Measurements from ENCODE around the gene LILRB5. TPM values are rescaled to one million over a fixed set of nuclear protein-coding genes. Genes with fewer than 3 reads are reported as not detected.

LILRB5 gene
- total RNA-seq (2021; ENCODE audit: unreplicated experiment) (not detected), Bru-seq, nascent RNA (not detected), BruChase-seq, experiment 1, labeled RNA remaining after a 6-hour chase (not detected), BruChase-seq, experiment 2, labeled RNA remaining after a 2-hour chase (not detected)
- polyA plus RNA-seq (2012): 0.05 TPM in 1 of 2 replicates, not detected in the other
- long read RNA-seq: 0 reads

DNA sequence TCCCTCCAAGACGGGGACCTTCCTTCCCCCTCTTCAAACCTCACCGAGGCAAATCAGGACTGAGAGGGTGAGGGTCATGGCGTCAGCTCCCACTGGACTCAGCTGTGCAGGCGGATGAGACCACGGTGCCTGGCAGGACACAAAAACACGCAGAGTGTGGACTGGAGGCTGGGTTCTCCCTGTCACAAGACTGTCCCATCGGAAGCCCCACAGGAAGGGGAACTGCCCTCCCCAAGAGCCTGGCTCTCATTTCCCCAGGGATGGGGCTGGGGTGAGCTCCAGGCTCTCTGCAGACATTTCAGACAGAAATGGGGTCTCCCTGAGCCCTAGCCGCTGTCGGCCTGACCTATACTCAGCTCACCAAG lies at the start of gene LILRB5:
Gene LILRB5 (minus strand): TSS at position 158 of the 365 bp plus-strand sequence. CDS start 80 bp downstream, at position 78.
- no peak within 1 kb of the TSS for H3K9ac ChIP-seq (ENCODE audit: low read length)
- intact Hi-C loops (cut with micrococcal nuclease): no loop called here
- H3K4me2 ChIP-seq (ENCODE audit: low read length): no peak within 1 kb of the TSS
- H3K4me3 ChIP-seq (replicated peaks in 1 of 2; ENCODE audit: low read depth in 1 of 2, low read length in 2 of 2): no peak within 1 kb of the TSS
- ATAC-seq (no peak), DNase-seq (ENCODE audit: low read depth, low spot score) (no peak)
- ChIA-PET RAD21 (ENCODE audit: low non-redundant PET in 1 of 2, low total read pairs in 2 of 2, uncharacterized antibody in 2 of 2, unreplicated experiment in 2 of 2) (no interaction called here), CTCF (interaction anchor here (2.7 kb wide), 1 partner anchor 9 kb away, joined by 15 read pairs; no protein-coding TSS in a partner anchor), POLR2A (no interaction called here)
- H3K27ac ChIP-seq (ENCODE audit: low read depth, low read length): no peak within 1 kb of the TSS
- no TSS peak for BruUV-seq (replicated peaks)
- H3K79me2 ChIP-seq (ENCODE audit: insufficient read depth, low read length): no peaks in the 10 kb centered on the region
- no peaks in the 10 kb centered on the region for H3K9me2 ChIP-seq (ENCODE audit: insufficient read depth)
- peaks cover 7% of the 10 kb centered on the region; the same call in 1 of the 2 replicates for H3K27me3 ChIP-seq (ENCODE audit: insufficient read depth, low read length)
- H3K4me1 ChIP-seq (ENCODE audit: control insufficient read depth in 1 of 2, insufficient read depth in 2 of 2, low read length in 2 of 2): no peaks in the 10 kb centered on the region
- no peaks in the 10 kb centered on the region for H3K36me3 ChIP-seq (ENCODE audit: control insufficient read depth in 1 of 2, insufficient read depth in 2 of 2, low read length in 2 of 2)
- H2AFZ ChIP-seq (ENCODE audit: low read depth, low read length, poor library complexity, severe bottlenecking): no peak within 1 kb of the TSS
- H3K9me3 ChIP-seq (ENCODE audit: control insufficient read depth in 1 of 2, insufficient read depth in 1 of 2, low read depth in 1 of 2, low read length in 2 of 2): no peaks in the 10 kb centered on the region
- H4K20me1 ChIP-seq (ENCODE audit: insufficient read depth): no peaks in the 10 kb centered on the region
- TF ChIP-seq, protein P1, sequence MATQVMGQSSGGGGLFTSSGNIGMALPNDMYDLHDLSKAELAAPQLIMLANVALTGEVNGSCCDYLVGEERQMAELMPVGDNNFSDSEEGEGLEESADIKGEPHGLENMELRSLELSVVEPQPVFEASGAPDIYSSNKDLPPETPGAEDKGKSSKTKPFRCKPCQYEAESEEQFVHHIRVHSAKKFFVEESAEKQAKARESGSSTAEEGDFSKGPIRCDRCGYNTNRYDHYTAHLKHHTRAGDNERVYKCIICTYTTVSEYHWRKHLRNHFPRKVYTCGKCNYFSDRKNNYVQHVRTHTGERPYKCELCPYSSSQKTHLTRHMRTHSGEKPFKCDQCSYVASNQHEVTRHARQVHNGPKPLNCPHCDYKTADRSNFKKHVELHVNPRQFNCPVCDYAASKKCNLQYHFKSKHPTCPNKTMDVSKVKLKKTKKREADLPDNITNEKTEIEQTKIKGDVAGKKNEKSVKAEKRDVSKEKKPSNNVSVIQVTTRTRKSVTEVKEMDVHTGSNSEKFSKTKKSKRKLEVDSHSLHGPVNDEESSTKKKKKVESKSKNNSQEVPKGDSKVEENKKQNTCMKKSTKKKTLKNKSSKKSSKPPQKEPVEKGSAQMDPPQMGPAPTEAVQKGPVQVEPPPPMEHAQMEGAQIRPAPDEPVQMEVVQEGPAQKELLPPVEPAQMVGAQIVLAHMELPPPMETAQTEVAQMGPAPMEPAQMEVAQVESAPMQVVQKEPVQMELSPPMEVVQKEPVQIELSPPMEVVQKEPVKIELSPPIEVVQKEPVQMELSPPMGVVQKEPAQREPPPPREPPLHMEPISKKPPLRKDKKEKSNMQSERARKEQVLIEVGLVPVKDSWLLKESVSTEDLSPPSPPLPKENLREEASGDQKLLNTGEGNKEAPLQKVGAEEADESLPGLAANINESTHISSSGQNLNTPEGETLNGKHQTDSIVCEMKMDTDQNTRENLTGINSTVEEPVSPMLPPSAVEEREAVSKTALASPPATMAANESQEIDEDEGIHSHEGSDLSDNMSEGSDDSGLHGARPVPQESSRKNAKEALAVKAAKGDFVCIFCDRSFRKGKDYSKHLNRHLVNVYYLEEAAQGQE (IDR thresholded peaks at IDR 0.05; ENCODE audit: low read depth): no peak
- TF ChIP-seq ZFX (IDR thresholded peaks at IDR 0.05) (no peak), ATF3 (IDR thresholded peaks at IDR 0.05) (no peak), SIN3A (IDR thresholded peaks at IDR 0.05; ENCODE audit: low read depth) (no peak), CEBPB (IDR thresholded peaks at IDR 0.05; ENCODE audit: low read depth) (no peak), ZBTB33 (IDR thresholded peaks at IDR 0.05; ENCODE audit: extremely low read depth, insufficient replicate concordance, low read length) (no peak), EZH2 (IDR thresholded peaks at IDR 0.05) (no peak), RAD21 (IDR thresholded peaks at IDR 0.05; ENCODE audit: low read depth) (no peak), EGR1 (IDR thresholded peaks at IDR 0.05; ENCODE audit: low read depth) (no peak), POLR2A (IDR thresholded peaks at IDR 0.05; ENCODE audit: borderline replicate concordance, extremely low read depth, insufficient read depth, insufficient read length) (no peak), YY1 (IDR thresholded peaks at IDR 0.05; ENCODE audit: extremely low read depth, insufficient replicate concordance, low read depth, low read length) (no peak)

Measured in HCT116 (cell line).